ENCODE measurements around the gene OPN1LW.

DNA sequence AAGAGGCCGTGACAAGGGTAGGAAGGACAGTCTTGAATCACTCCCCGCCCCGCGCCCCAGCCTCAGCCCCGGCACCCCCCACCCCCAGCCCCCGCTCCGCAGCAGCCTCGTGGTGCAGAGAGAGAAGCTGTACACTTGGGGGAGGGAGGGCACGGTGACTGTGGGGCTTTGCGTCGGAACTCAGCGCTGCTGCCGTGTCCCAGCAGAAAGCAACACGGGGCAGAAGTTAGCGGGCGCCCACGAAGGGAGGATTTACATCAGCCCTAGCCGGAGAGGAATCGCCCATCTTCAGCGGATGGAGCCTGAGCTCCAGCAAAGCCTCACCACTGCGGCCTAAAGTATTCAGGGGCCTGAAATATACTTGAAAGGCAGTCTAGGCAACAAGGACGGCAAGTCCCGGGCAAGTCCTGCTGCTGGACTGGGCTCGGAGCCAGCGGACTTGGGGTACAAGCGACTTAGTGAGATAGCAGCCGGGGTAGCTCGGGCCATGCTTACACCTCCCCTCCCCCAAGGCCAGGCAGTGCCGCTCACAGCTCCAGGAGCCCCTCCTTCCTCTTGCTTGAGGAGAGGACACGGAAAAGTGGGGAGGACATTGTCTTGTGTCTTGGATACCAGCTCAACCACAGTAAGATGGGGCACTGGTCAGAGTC lies 18.5 kb upstream of the OPN1LW start:
- TF ChIP-seq POLR2AphosphoS5 (IDR thresholded peaks at IDR 0.05): no peak
- no peak for TF ChIP-seq POLR2A (IDR thresholded peaks at IDR 0.05)
- TF ChIP-seq, protein P1, sequence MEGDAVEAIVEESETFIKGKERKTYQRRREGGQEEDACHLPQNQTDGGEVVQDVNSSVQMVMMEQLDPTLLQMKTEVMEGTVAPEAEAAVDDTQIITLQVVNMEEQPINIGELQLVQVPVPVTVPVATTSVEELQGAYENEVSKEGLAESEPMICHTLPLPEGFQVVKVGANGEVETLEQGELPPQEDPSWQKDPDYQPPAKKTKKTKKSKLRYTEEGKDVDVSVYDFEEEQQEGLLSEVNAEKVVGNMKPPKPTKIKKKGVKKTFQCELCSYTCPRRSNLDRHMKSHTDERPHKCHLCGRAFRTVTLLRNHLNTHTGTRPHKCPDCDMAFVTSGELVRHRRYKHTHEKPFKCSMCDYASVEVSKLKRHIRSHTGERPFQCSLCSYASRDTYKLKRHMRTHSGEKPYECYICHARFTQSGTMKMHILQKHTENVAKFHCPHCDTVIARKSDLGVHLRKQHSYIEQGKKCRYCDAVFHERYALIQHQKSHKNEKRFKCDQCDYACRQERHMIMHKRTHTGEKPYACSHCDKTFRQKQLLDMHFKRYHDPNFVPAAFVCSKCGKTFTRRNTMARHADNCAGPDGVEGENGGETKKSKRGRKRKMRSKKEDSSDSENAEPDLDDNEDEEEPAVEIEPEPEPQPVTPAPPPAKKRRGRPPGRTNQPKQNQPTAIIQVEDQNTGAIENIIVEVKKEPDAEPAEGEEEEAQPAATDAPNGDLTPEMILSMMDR (IDR thresholded peaks at IDR 0.05): no peak
